Naive B cell (primary cell): ENCODE data around the gene ZSCAN21. TPM values are rescaled to one million over a fixed set of nuclear protein-coding genes. Genes with fewer than 3 reads are reported as not detected.

Experiments used
- ATAC-seq, 2 donors: fragments of 150-1000 bp; cut with Tn5 transposase; 2 replicates each; pipeline ENCODE4 v1.10.0; 2021; ENCODE audit warnings: low read depth in 2 of 2, mild to moderate bottlenecking in 2 of 2, moderate library complexity in 2 of 2
- DNase-seq: peaks from one replicate; pipeline ENCODE4 v3.0.0; 2022
- H3K27ac Mint-ChIP-seq, 6 donors: one replicate each; pipeline ENCODE4 v1.8.0; 2020 to 2022; ENCODE audit warnings: mild to moderate bottlenecking in 6 of 6, mixed read lengths in 6 of 6, moderate library complexity in 5 of 6, inconsistent platforms in 2 of 6
- H3K27me3 Mint-ChIP-seq, 3 donors: one replicate each; pipeline ENCODE4 v1.8.0; 2021 to 2022; ENCODE audit warnings: mixed read lengths in 3 of 3, mild to moderate bottlenecking in 1 of 3
- H3K36me3 Mint-ChIP-seq, 2 donors: one replicate each; pipeline ENCODE4 v1.8.0; 2020 to 2022; ENCODE audit warnings: mixed read lengths in 2 of 2, inconsistent platforms in 1 of 2, mild to moderate bottlenecking in 1 of 2
- H3K4me1 Mint-ChIP-seq, 3 donors: one replicate each; pipeline ENCODE4 v1.8.0; 2020 to 2022; ENCODE audit warnings: mixed read lengths in 3 of 3, inconsistent platforms in 1 of 3, mild to moderate bottlenecking in 1 of 3, moderate library complexity in 1 of 3
- H3K4me3 Mint-ChIP-seq, 8 donors: one replicate each; pipeline ENCODE4 v1.8.0; 2020 to 2022; ENCODE audit warnings: mild to moderate bottlenecking in 8 of 8, mixed read lengths in 8 of 8, moderate library complexity in 8 of 8, inconsistent platforms in 2 of 8
- H3K9me3 Mint-ChIP-seq, 7 donors: one replicate each; pipeline ENCODE4 v1.8.0; 2020 to 2022; ENCODE audit warnings: mixed read lengths in 7 of 7, mild to moderate bottlenecking in 5 of 7, inconsistent platforms in 2 of 7, moderate library complexity in 1 of 7
- polyA plus RNA-seq, 6 donors: library from polyadenylated mRNA; unstranded; fragments of 300-500 nt; fragmentation: Illumina TruSeq; gene quantifications; one replicate each; pipeline ENCODE4 v1.2.3, GENCODE V29; 2021; ENCODE audit warnings: low read depth in 6 of 6

ZSCAN21 gene
- polyA plus RNA-seq, 6 donors from 2014 or later = 4.7 to 9.8 (median 5.7) TPM

- peaks cover 44 to 66% (median 49%) of the 10 kb centered on the region in 3 donors for H3K4me1 Mint-ChIP-seq
- no peaks in the 10 kb centered on the region for H3K9me3 Mint-ChIP-seq
- H3K27me3 Mint-ChIP-seq = no peaks in the 10 kb centered on the region
- H3K36me3 Mint-ChIP-seq = peaks cover 16 to 33% of the 10 kb centered on the region in 2 donors
- H3K4me3 Mint-ChIP-seq = peak overlapping the region; percentile 91 to 98 (median 96)
- ATAC-seq = no peak
- H3K27ac Mint-ChIP-seq = peak overlapping the region; percentile 72 to 99 (median 98)
- no peak for DNase-seq
Measured at GRCh38 chr7:100099452-100099851, 49.9 kb downstream of the ZSCAN21 start.

GRCh38 chr7:100100420-100101015 lies 50.9 kb downstream of the ZSCAN21 start:
- ATAC-seq (peak; percentile 74 to 77), DNase-seq (peak; percentile 92)
- H3K4me1 Mint-ChIP-seq = peaks cover 42 to 66% (median 44%) of the 10 kb centered on the region in 3 donors

GRCh38 chr7:100101016-100101862 lies 51.7 kb downstream of the ZSCAN21 start, which contains the start of the genes AP4M1 and MCM7:
Gene AP4M1 (plus strand): TSS chr7:100101643. CDS start chr7:100101715, 72 bp downstream.
Gene MCM7 (minus strand): TSS chr7:100101397. CDS start chr7:100101294, 103 bp downstream.
- Mint-ChIP-seq H3K9me3 (no peaks in the 10 kb centered on the region), H3K27ac (peak within 1 kb of the TSS; percentile 97 to 99 (median 98)), H3K27me3 (no peaks in the 10 kb centered on the region), H3K36me3 (peaks cover 16 to 27% of the 10 kb centered on the region in 2 donors), H3K4me1 (peaks cover 40 to 59% (median 40%) of the 10 kb centered on the region in 3 donors), H3K4me3 (peak within 1 kb of the TSS; percentile 91 to 98 (median 96))
- peak; percentile 85 to 86 for ATAC-seq
- peak; percentile 97 for DNase-seq

More at GRCh38 chr7:100100420-100101015, 50.9 kb downstream of the ZSCAN21 start:
- H3K27ac Mint-ChIP-seq = peak overlapping the region; percentile 97 to 99 (median 98)
- no peaks in the 10 kb centered on the region for H3K9me3 Mint-ChIP-seq
- no peaks in the 10 kb centered on the region for H3K27me3 Mint-ChIP-seq
- H3K36me3 Mint-ChIP-seq = peaks cover 16 to 33% of the 10 kb centered on the region in 2 donors
- peak overlapping the region; percentile 91 to 98 (median 96) for H3K4me3 Mint-ChIP-seq

DNA sequence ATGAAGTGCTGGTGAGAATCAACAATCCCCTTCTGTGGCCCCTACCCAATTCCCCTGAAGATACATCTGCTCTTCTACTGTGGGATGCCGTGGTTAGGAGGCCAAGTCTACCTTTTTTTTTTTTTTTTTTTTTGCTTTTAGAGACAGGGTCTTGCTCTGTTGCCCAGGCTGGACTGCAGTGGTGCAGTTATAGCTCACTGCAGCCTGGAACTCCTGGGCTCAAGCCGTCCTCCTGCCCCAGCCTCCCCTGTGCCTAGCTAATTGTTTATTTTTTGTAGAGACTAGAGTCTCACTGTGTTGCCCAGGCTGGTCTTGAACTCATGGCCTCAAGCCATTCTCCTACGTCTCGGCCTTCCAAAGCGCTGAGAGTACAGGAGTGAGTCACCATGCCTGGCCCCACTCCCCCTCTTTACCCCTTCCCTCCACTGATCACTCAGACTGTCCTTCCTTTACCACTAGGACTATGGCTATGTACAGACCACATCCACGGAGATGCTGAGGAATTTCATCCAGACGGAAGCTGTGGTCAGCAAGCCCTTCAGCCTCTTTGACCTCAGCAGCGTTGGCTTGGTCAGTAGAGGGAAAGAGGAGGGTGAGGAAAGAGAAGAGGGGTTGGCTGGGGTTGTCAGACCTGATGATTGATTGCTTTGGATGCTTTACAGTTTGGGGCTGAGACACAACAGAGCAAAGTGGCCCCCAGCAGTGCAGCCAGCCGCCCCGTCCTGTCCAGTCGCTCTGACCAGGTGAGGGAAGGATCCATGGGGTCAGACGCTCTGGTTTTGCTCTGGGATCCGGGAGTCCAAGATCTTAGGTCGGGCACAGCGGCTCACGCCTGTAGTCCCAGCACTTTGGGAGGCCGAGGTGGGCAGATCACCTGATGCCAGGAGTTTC lies 53.6 kb downstream of the ZSCAN21 start:
- Mint-ChIP-seq H3K27me3 (no peaks in the 10 kb centered on the region), H3K36me3 (peaks cover 6 to 16% of the 10 kb centered on the region in 2 donors), H3K4me1 (peaks cover 29 to 46% (median 34%) of the 10 kb centered on the region in 3 donors), H3K4me3 (peak overlapping the region; percentile 85 to 98 (median 96)), H3K9me3 (no peaks in the 10 kb centered on the region), H3K27ac (peak overlapping the region in 4 of 6 donors; percentile 16 to 98 (median 82))
- no peak for ATAC-seq
- no peak for DNase-seq

- Mint-ChIP-seq H3K27ac (peak overlapping the region in 2 of 6 donors; percentile 54 to 87), H3K36me3 (no peaks in the 10 kb centered on the region), H3K9me3 (no peaks in the 10 kb centered on the region), H3K4me1 (peaks cover 9 to 23% (median 14%) of the 10 kb centered on the region in 3 donors), H3K4me3 (no peak overlapping the region), H3K27me3 (no peaks in the 10 kb centered on the region)
- ATAC-seq (no peak), DNase-seq (no peak)
Measured at GRCh38 chr7:100105534-100105933, 56.0 kb downstream of the ZSCAN21 start.

- DNase-seq (no peak), ATAC-seq (no peak)
- peaks cover 5 to 16% (median 9%) of the 10 kb centered on the region in 3 donors for H3K4me1 Mint-ChIP-seq
- no peaks in the 10 kb centered on the region for H3K36me3 Mint-ChIP-seq
- H3K4me3 Mint-ChIP-seq = no peak overlapping the region
- peak overlapping the region in 1 of 6 donors; percentile 47 for H3K27ac Mint-ChIP-seq
- H3K27me3 Mint-ChIP-seq = no peaks in the 10 kb centered on the region
- no peaks in the 10 kb centered on the region for H3K9me3 Mint-ChIP-seq
Measured at GRCh38 chr7:100106633-100107032, 57.1 kb downstream of the ZSCAN21 start.

DNA sequence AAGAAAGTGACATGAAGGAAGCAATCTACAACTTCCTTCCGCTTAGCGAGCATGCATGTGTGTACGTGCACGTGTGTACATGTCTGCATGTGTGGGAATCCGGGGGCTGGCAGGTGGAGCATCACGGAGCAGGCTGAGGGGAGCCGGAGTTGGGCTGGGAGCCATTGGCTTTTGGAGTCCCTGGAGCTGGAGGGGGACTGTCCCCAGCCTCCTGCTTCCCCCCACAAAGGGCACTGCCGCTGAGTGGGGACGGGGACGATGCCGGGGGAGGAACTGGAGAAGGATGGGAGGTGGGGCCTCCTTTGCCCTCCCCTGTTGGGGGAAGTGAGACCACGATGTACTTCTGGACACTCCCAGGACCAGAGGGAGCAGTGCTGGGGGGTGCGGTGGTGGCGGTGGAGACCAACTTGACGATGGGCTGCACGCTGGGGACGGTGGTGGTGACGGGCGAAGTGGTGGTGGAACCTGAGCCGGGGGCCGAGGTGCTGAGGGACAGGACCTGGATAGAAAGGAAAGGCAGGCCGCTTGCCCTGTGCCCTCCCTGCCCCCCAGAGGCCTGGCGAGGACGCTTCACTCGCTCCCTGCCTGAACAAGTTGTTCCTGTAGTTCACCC lies 57.7 kb downstream of the ZSCAN21 start:
- H3K36me3 Mint-ChIP-seq = no peaks in the 10 kb centered on the region
- no peaks in the 10 kb centered on the region for H3K27me3 Mint-ChIP-seq

DNA sequence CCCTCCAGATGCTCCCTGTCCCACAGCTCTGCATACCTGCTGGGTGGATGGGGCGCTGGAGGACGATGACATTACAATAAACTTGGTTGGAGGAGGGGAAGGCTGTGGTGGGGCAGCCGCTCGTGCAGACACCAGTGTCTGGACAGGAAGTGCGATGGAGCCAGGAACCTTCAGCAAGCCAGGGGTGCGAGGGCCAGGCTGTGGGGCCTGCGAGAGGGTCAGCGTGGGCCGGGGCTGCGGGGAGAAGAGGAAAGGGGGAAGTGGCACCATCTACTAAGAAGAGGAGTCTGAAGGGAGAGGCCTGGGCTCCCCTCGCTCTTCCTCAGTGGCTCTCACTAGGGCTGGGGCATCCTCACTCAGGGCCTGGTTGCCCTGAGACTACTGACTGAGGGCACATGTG lies 58.3 kb downstream of the ZSCAN21 start:
- no peak for DNase-seq
- peak overlapping the region in 1 of 8 donors; percentile 16 for H3K4me3 Mint-ChIP-seq
- peaks cover 0 to 10% (median 0%) of the 10 kb centered on the region in 3 donors for H3K4me1 Mint-ChIP-seq
- H3K36me3 Mint-ChIP-seq = no peaks in the 10 kb centered on the region
- no peak overlapping the region for H3K27ac Mint-ChIP-seq
- no peak for ATAC-seq
- no peaks in the 10 kb centered on the region for H3K9me3 Mint-ChIP-seq
- H3K27me3 Mint-ChIP-seq = no peaks in the 10 kb centered on the region

More for the DNA sequence above, 57.7 kb downstream of the ZSCAN21 start:
- Mint-ChIP-seq H3K4me1 (peaks cover 5 to 16% (median 6%) of the 10 kb centered on the region in 3 donors), H3K27ac (no peak overlapping the region), H3K4me3 (peak overlapping the region in 1 of 8 donors; percentile 22), H3K9me3 (no peaks in the 10 kb centered on the region)
- no peak for DNase-seq
- no peak for ATAC-seq

GRCh38 chr7:100109521-100110163 lies 60.1 kb downstream of the ZSCAN21 start:
- H3K9me3 Mint-ChIP-seq = no peaks in the 10 kb centered on the region
- ATAC-seq = no peak
- no peak overlapping the region for H3K4me3 Mint-ChIP-seq
- no peak for DNase-seq
- no peak overlapping the region for H3K27ac Mint-ChIP-seq
- H3K27me3 Mint-ChIP-seq = no peaks in the 10 kb centered on the region
- no peaks in the 10 kb centered on the region for H3K4me1 Mint-ChIP-seq
- H3K36me3 Mint-ChIP-seq = no peaks in the 10 kb centered on the region

DNA sequence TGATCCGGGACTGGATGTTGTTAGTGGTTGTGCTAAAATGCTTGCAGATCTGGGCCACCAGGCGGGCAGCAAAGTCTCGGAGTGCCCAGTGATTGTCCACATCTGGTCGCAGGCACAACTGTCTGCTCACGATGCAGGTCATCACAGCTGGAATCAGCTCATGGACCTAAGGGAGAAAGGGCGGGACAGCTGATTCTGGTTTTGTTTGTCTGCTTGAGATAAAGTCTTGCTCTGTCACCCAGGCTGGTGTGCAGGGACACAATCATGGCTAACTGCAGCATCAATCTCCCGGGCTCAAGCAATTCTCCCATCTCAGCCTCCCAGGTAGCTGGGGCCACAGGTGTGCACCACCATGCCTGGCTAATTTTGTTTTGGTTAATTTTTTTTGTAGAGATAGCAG lies 61.6 kb downstream of the ZSCAN21 start:
- Mint-ChIP-seq H3K9me3 (no peaks in the 10 kb centered on the region), H3K4me1 (peaks cover 0 to 6% (median 4%) of the 10 kb centered on the region in 3 donors), H3K36me3 (no peaks in the 10 kb centered on the region), H3K4me3 (no peak overlapping the region), H3K27ac (no peak overlapping the region), H3K27me3 (no peaks in the 10 kb centered on the region)
- DNase-seq (no peak), ATAC-seq (no peak)

GRCh38 chr7:100111914-100112313 lies 62.3 kb downstream of the ZSCAN21 start:
- no peaks in the 10 kb centered on the region for H3K27me3 Mint-ChIP-seq
- DNase-seq = no peak
- no peaks in the 10 kb centered on the region for H3K36me3 Mint-ChIP-seq
- H3K4me1 Mint-ChIP-seq = peaks cover 0 to 10% (median 8%) of the 10 kb centered on the region in 3 donors
- no peak for ATAC-seq
- H3K9me3 Mint-ChIP-seq = no peaks in the 10 kb centered on the region
- H3K4me3 Mint-ChIP-seq = peak overlapping the region in 1 of 8 donors; percentile 19
- H3K27ac Mint-ChIP-seq = no peak overlapping the region
